CD8-positive, alpha-beta memory T cell (primary cell): Measurements from ENCODE around the gene TLE1. TPM values are rescaled to one million over a fixed set of nuclear protein-coding genes. Genes with fewer than 3 reads are reported as not detected.
"Not testable (repeated sequence)": the region's sequence is repeated elsewhere in the genome, so short reads cannot be mapped to it uniquely, and the experiment has no call there.

Experiments used
- CTCF ChIA-PET: fragments of 350-600 bp; sonication (Branson Sonifier 250); formaldehyde crosslinking; loops from one replicate; lab custom pipeline; 2021; ENCODE audit warnings: antibody characterized with exemption; lab: Charles Lee
- POLR2A ChIA-PET: fragments of 350-600 bp; sonication (Branson Sonifier 250); formaldehyde crosslinking; loops from one replicate; lab custom pipeline; 2021; ENCODE audit warnings: antibody characterized with exemption; lab: Charles Lee
- DNase-seq, 5 donors: peaks; one replicate each; pipeline versions ENCODE4 v3.0.0 to v3.0.0-alpha.2; 2020 to 2022; ENCODE audit warnings: mixed read lengths in 1 of 5
- H3K27ac ChIP-seq: one replicate; pipeline ENCODE4 v1.7.0; 2013; ENCODE audit warnings: low read depth, mild to moderate bottlenecking, low read length, moderate library complexity
- H3K27me3 ChIP-seq: 2 replicates; pipeline ENCODE4 v1.7.0; 2013; ENCODE audit warnings: low read length, mild to moderate bottlenecking; ENCODE audit not compliant: insufficient read depth, poor library complexity, severe bottlenecking
- H3K36me3 ChIP-seq: 2 replicates; pipeline ENCODE4 v1.7.0; 2013; ENCODE audit warnings: mild to moderate bottlenecking, low read length, moderate library complexity; ENCODE audit not compliant: insufficient read depth
- H3K4me1 ChIP-seq: 2 replicates; pipeline ENCODE4 v1.7.0; 2013; ENCODE audit warnings: mild to moderate bottlenecking, low read length, moderate library complexity; ENCODE audit not compliant: insufficient read depth
- H3K4me3 ChIP-seq: 2 replicates; pipeline ENCODE4 v1.7.0; 2013; ENCODE audit warnings: mild to moderate bottlenecking, low read length
- H3K9me3 ChIP-seq: 2 replicates; pipeline ENCODE4 v1.7.0; 2013; ENCODE audit warnings: mild to moderate bottlenecking, low read length
- H3K27ac Mint-ChIP-seq, 8 donors: one replicate each; pipeline ENCODE4 v1.8.0; 2020 to 2021; ENCODE audit warnings: mixed read lengths in 8 of 8, mild to moderate bottlenecking in 6 of 8, inconsistent platforms in 3 of 8, moderate library complexity in 3 of 8
- H3K27me3 Mint-ChIP-seq, 2 donors: one replicate each; pipeline ENCODE4 v1.8.0; 2020 to 2021; ENCODE audit warnings: mixed read lengths in 2 of 2, mild to moderate bottlenecking in 1 of 2, moderate library complexity in 1 of 2
- H3K36me3 Mint-ChIP-seq, 3 donors: one replicate each; pipeline ENCODE4 v1.8.0; 2020 to 2021; ENCODE audit warnings: mixed read lengths in 3 of 3, inconsistent platforms in 1 of 3, mild to moderate bottlenecking in 1 of 3
- H3K4me1 Mint-ChIP-seq, 3 donors: one replicate each; pipeline ENCODE4 v1.8.0; 2020 to 2021; ENCODE audit warnings: mixed read lengths in 3 of 3, inconsistent platforms in 1 of 3, mild to moderate bottlenecking in 1 of 3
- H3K4me3 Mint-ChIP-seq, 7 donors: one replicate each; pipeline ENCODE4 v1.8.0; 2020 to 2021; ENCODE audit warnings: mixed read lengths in 7 of 7, mild to moderate bottlenecking in 6 of 7, moderate library complexity in 4 of 7, inconsistent platforms in 2 of 7
- H3K9me3 Mint-ChIP-seq, 5 donors: one replicate each; pipeline ENCODE4 v1.8.0; 2020 to 2022; ENCODE audit warnings: mixed read lengths in 5 of 5, mild to moderate bottlenecking in 3 of 5, moderate library complexity in 2 of 5, inconsistent platforms in 1 of 5
- polyA plus RNA-seq: library from polyadenylated mRNA; unstranded; fragments of 300-500 nt; fragmentation: Illumina TruSeq; gene quantifications from one replicate; pipeline ENCODE4 v1.2.3, GENCODE V29; 2021
- total RNA-seq, 2 experiments: library from RNA; stranded (reverse); gene quantifications; one replicate each; pipeline ENCODE4 v1.2.3, GENCODE V29; 2021

TLE1 gene
- total and polyA plus RNA-seq, 3 experiments from 2014 or later: 0.13 to 25.1 (median 0.33) TPM

DNA sequence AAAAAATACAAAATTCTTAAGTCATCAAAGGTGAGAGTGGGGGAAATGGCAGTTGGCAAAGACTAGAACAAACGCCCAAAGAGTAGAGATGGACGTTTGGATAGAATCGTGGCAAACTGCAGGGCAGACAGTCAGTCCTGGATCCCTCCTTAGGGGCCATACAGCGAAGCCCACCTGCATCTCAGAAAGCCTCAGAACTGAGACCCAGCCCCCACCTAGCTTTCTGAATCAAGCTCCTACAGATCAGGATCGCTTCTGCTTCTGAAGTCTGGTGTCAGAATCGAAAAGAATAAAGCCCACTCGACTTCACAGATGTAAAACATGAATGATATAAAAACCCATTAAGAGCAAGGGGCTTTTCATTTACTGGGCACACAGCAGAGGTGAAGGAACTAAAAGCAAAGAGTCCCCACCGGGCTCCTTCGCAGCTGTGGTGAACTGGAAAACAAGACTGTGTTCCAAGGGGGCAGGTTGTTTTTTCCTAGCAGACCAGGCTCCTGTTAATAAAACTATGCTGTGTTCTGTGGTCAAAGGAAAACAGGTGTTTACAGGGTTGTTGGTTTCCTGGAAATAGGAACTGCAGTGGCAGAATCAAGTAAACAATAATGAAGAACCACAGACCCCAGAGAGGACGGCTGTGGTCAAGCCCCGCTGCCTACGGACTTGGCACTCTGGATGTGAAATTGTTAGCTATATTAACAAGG is 91.8 kb downstream of the TLE1 start:
- no peaks in the 10 kb centered on the region for H3K9me3 ChIP-seq
- Mint-ChIP-seq H3K36me3 (peaks cover 0 to 4% (median 0%) of the 10 kb centered on the region in 3 donors), H3K4me1 (peaks cover 0 to 23% (median 17%) of the 10 kb centered on the region in 3 donors), H3K27ac (peak overlapping the region in 7 of 8 donors; percentile 46 to 88 (median 77)), H3K4me3 (peak overlapping the region in 6 of 7 donors; percentile 38 to 78 (median 62)), H3K27me3 (no peaks in the 10 kb centered on the region), H3K9me3 (peaks cover 0 to 2% (median 0%) of the 10 kb centered on the region in 5 donors)
- ChIA-PET CTCF (no interaction called here), POLR2A (no interaction called here)
- no peaks in the 10 kb centered on the region for H3K4me1 ChIP-seq
- H3K27me3 ChIP-seq: no peaks in the 10 kb centered on the region
- H3K4me3 ChIP-seq: no peak overlapping the region
- H3K27ac ChIP-seq: no peak overlapping the region
- H3K36me3 ChIP-seq: no peaks in the 10 kb centered on the region
- no peak for DNase-seq

DNA sequence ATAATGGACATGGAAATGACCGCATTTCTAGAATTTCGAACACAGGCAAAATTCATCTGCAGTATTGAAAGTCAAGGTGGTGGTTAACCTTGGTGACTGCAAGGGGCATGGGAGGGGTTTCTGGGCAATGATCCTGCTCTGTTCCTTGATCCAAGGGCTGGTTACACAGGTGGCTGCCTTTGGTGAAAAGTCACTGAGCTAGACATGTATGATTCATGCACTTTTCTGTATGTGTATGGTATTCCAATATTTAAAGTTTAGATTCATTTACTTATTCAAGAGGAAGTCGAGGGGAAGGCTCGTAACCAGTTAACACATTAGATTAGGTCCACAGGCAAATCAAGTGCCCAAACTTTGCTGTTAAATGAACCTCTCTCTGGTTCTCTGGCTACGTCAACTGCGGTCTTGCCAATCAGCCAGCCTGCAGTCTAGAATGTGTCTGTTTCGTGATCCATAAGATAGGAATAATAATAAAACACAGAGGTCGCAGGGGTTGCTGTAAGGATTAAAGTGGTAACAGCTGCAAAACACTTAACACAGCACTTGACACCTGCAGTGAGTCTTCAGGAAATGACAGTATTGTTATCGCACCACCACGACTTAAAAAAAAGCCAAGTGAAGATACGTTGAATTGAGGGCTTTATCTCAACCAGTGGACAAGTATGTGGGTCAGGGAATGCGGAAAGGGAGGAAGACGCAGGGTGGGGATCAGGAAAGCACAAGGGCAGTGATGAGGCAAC is 92.5 kb downstream of the TLE1 start:
- Mint-ChIP-seq H3K9me3 (peaks cover 0 to 2% (median 0%) of the 10 kb centered on the region in 5 donors), H3K27me3 (no peaks in the 10 kb centered on the region), H3K4me1 (peaks cover 0 to 23% (median 17%) of the 10 kb centered on the region in 3 donors), H3K4me3 (peak overlapping the region in 6 of 7 donors; percentile 38 to 78 (median 62)), H3K27ac (peak overlapping the region in 7 of 8 donors; percentile 12 to 88 (median 73)), H3K36me3 (peaks cover 0 to 4% (median 0%) of the 10 kb centered on the region in 3 donors)
- Histone ChIP-seq H3K9me3 (no peaks in the 10 kb centered on the region), H3K27me3 (no peaks in the 10 kb centered on the region), H3K4me1 (no peaks in the 10 kb centered on the region), H3K36me3 (no peaks in the 10 kb centered on the region), H3K27ac (no peak overlapping the region), H3K4me3 (no peak overlapping the region)
- peak in 2 of 5 donors; percentile 2 to 49 for DNase-seq
- ChIA-PET POLR2A (interaction anchor here (0.5 kb wide), 1 partner anchor 87 kb away, joined by 3 read pairs; no protein-coding TSS in a partner anchor), CTCF (no interaction called here)

DNA sequence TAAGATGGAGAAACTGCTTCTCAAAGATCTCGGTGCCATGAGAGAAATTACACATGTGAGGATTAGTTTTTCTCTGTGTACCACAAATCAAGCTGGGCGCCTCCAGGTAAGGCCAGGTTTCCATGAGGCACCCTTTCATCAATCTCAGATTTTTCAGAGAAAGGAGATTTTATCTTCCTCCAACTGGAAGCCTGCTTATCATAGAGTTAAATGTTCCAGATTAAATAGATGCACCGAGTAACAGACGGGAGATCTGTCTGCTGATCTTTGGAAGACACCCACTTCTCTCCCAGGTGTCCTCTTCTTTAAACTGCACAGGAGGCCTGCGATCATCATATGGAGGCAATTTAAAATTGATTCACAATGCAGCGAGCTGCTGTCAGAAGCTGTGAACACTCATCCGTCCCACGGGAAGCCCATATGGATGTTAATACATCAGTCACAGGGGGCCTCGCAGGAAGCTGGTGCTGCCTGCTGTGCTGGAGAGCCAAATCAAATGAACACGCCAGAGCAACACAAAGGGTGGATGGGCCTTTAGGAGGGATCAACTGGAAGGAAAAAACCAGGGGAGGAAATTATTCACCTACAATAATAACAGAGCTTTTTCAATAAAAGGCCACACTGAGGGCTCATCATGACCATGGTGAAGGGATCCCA is 93.3 kb downstream of the TLE1 start:
- ChIA-PET CTCF (no interaction called here), POLR2A (interaction anchor here (0.5 kb wide), 1 partner anchor 88 kb away, joined by 3 read pairs; no protein-coding TSS in a partner anchor)
- Histone ChIP-seq H3K36me3 (no peaks in the 10 kb centered on the region), H3K27me3 (no peaks in the 10 kb centered on the region), H3K4me1 (no peaks in the 10 kb centered on the region), H3K9me3 (no peaks in the 10 kb centered on the region), H3K4me3 (no peak overlapping the region), H3K27ac (no peak overlapping the region)
- H3K4me1 Mint-ChIP-seq: peaks cover 0 to 23% (median 17%) of the 10 kb centered on the region in 3 donors
- no peak for DNase-seq
- peaks cover 0 to 2% (median 0%) of the 10 kb centered on the region in 5 donors for H3K9me3 Mint-ChIP-seq
- no peaks in the 10 kb centered on the region for H3K36me3 Mint-ChIP-seq
- no peaks in the 10 kb centered on the region for H3K27me3 Mint-ChIP-seq
- no peak overlapping the region for H3K4me3 Mint-ChIP-seq
- H3K27ac Mint-ChIP-seq: peak overlapping the region in 4 of 8 donors; percentile 48 to 85 (median 68)

DNA sequence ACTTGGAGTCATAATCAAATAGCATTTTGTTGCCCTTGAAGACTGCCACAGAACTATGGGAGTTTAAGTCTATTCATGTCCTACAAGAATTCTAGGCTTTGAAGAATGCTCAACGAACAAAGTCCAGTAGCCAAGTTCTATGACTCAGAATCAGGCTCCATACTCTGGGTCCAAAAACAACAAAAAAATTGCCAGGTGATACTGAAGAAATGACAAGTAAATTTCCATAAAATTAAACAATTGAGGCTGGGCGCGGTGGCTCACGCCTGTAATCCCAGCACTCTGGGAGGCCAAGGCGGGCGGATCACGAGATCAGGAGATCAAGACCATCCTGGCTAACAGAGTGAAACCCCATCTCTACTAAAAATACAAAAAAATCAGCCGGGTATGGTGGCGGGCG is 94.1 kb downstream of the TLE1 start:
- Mint-ChIP-seq H3K27ac (peak overlapping the region in 1 of 8 donors; percentile 72), H3K4me1 (peaks cover 0 to 23% (median 17%) of the 10 kb centered on the region in 3 donors)
- H3K36me3 ChIP-seq, H3K36me3 Mint-ChIP-seq, H3K27me3 Mint-ChIP-seq, CTCF ChIA-PET, POLR2A ChIA-PET, H3K27me3 ChIP-seq, H3K9me3 Mint-ChIP-seq, H3K4me3 ChIP-seq, H3K4me3 Mint-ChIP-seq, H3K4me1 ChIP-seq, H3K9me3 ChIP-seq, DNase-seq, H3K27ac ChIP-seq: not testable (repeated sequence)

DNA sequence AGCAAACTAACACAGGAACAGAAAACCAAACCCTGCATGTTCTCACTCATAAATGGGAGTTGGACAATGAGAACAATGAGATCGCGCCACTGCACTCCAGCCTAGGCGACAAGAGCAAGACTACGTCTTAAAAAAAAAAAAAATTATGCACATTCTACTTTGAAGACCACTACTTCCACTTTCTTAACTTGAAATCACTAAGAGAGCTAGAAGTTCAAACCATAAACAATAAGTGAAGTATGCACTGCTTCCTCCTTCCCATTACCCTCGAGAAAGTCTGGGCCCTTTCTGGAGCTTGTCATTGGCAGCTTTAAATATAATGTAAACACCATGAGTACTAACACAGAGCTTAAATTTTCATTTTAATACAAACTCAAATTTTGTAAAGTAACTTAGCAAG is 94.9 kb downstream of the TLE1 start:
- Histone ChIP-seq H3K4me1 (no peaks in the 10 kb centered on the region), H3K4me3 (no peak overlapping the region), H3K9me3 (no peaks in the 10 kb centered on the region), H3K27ac (no peak overlapping the region), H3K27me3 (no peaks in the 10 kb centered on the region), H3K36me3 (no peaks in the 10 kb centered on the region)
- no peaks in the 10 kb centered on the region for H3K27me3 Mint-ChIP-seq
- POLR2A ChIA-PET: no interaction called here
- no peak overlapping the region for H3K27ac Mint-ChIP-seq
- peaks cover 0 to 23% (median 17%) of the 10 kb centered on the region in 3 donors for H3K4me1 Mint-ChIP-seq
- no peak overlapping the region for H3K4me3 Mint-ChIP-seq
- CTCF ChIA-PET: no interaction called here
- DNase-seq: no peak
- peaks cover 0 to 3% (median 0%) of the 10 kb centered on the region in 3 donors for H3K36me3 Mint-ChIP-seq
- H3K9me3 Mint-ChIP-seq: peaks cover 0 to 5% (median 2%) of the 10 kb centered on the region in 5 donors

DNA sequence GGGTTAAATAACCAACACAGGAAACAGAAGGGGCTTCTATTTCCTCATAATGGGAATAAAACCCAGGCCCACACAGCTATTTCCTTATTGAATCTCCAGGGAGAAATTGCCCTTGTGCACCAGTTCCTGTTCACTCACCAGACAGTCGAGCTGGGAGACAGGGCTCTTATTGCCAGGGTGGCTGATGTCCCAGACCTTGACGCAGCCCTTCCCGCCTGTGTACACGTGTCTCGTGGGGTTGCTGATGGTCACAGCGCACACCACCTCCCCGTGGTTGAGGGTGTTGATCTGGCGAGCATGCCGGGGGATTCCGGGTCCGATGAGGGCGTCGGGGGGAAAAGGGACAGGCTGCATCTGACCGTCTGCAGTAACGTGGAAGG is 96.5 kb downstream of the TLE1 start:
- H3K4me3 ChIP-seq: no peak overlapping the region
- H3K4me1 ChIP-seq: no peaks in the 10 kb centered on the region
- no peak overlapping the region for H3K27ac ChIP-seq
- Mint-ChIP-seq H3K27ac (no peak overlapping the region), H3K4me1 (peaks cover 0 to 16% (median 12%) of the 10 kb centered on the region in 3 donors), H3K9me3 (peaks cover 0 to 8% (median 0%) of the 10 kb centered on the region in 5 donors), H3K36me3 (peaks cover 0 to 7% (median 0%) of the 10 kb centered on the region in 3 donors), H3K27me3 (no peaks in the 10 kb centered on the region), H3K4me3 (no peak overlapping the region)
- no peaks in the 10 kb centered on the region for H3K36me3 ChIP-seq
- H3K9me3 ChIP-seq: no peaks in the 10 kb centered on the region
- CTCF ChIA-PET: no interaction called here
- DNase-seq: no peak
- H3K27me3 ChIP-seq: no peaks in the 10 kb centered on the region
- POLR2A ChIA-PET: no interaction called here

DNA sequence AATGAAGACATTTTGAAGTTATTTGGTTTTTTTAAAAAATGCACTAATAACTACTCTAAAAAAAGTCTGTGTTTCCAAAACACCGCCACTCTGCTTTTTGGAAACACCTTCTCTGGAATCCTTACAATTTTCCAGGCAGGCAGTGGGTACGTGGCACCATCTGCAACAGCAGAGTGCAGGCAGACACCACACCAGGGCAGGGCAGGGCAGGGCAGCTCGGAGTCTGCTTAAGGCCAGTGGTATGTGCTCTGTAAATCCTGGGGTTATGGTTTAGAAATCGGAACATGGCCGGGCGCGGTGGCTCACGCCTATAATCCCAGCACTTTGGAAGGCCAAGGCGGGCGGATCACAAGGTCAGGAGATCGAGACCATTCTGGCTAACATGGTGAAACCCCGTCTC is 97.6 kb downstream of the TLE1 start:
- no peak overlapping the region for H3K4me3 ChIP-seq
- peaks cover 0 to 8% (median 6%) of the 10 kb centered on the region in 3 donors for H3K4me1 Mint-ChIP-seq
- H3K9me3 Mint-ChIP-seq: peaks cover 0 to 8% (median 0%) of the 10 kb centered on the region in 5 donors
- no peak overlapping the region for H3K27ac ChIP-seq
- H3K36me3 ChIP-seq: no peaks in the 10 kb centered on the region
- no peaks in the 10 kb centered on the region for H3K27me3 ChIP-seq
- H3K27ac Mint-ChIP-seq: no peak overlapping the region
- no peaks in the 10 kb centered on the region for H3K4me1 ChIP-seq
- no peak overlapping the region for H3K4me3 Mint-ChIP-seq
- H3K27me3 Mint-ChIP-seq: no peaks in the 10 kb centered on the region
- ChIA-PET CTCF (no interaction called here), POLR2A (no interaction called here)
- H3K9me3 ChIP-seq: no peaks in the 10 kb centered on the region
- no peak for DNase-seq
- H3K36me3 Mint-ChIP-seq: peaks cover 0 to 7% (median 5%) of the 10 kb centered on the region in 3 donors
